GM21717 (cell line): Measurements from ENCODE around the gene KLHL29.

Experiments
- ATAC-seq: cut with Tn5 transposase; IDR thresholded peaks from one replicate; pipeline ENCODE4 v1.9.1; 2021; ENCODE audit warnings: mild to moderate bottlenecking, moderate library complexity; ENCODE audit not compliant: unreplicated experiment

KLHL29 gene

DNA sequence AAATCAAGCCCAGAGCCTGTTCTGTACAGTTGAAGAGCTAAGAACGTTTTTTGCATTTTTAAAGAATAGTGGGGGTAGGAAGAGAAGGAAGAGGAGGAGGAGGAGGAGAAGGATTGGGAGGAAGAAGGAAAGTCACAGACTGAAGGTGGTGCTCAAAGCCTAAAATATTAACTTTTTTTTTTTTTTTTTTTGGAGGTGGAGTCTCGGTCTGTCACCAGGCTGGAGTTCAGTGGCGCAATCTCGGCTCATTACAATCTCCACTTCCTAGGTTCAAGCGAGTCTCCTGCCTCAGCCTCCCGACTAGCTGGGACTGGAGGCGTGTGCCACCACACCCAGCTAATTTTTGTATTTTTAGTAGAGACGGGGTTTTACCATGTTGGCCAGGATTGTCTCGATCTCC, 18.3 kb upstream of the KLHL29 start:
- no peak for ATAC-seq

DNA sequence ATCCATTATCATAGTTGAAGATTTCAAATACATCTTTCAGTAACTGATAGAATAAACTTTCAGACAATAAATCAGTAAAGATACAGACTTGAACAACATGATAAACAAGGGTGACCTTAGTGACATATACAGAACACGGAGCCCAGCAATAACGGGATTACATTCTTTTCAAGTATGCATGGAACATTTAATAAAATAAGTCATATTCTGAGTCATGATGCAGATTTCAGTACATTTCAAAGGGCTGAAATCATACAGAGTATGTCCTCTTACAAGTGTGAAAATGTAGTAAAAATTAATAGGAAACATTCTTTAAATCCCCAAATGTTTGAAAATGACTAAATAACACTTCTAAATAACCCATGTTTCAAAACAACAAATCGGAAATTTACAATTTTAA, 17.2 kb upstream of the KLHL29 start:
- ATAC-seq: no peak

DNA sequence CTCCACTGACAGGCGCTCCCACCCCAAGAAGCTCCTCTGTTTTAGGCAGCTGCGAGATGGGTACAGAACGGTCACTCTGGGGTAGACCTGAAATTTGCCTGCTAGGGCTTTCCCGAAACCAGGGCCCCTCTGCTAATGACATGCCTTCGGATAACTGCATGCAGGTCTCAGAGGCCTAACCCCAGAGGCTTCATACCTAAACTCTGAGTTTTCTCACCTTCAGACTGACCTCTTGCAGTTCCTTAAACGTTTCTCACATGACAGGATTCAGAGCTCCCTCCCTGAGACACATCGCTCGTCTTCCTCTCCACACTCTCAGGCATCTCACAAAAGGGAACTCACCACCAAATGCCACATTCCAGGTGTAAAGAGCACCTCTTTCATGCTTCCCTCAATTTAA, 11.3 kb upstream of the KLHL29 start:
- no peak for ATAC-seq

DNA sequence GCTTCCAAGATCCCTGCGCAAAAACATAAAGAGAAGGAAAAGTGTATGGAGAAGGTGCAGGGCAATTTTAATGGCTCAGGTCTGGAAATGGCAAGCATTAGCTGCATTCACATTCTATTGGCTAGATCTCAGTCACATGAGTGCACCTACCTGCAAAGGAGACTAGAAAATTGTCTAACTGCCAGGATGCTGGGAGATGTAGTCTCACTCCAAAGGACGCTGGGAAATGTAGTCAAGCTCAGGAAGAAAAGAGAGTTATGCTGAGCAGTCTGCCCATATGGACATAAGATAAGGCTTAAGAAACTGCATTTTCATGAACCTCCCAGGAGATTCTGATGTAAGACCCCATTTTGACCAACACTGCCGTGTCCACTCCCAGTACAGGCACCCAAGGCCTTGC, 9.5 kb upstream of the KLHL29 start:
- no peak for ATAC-seq

DNA sequence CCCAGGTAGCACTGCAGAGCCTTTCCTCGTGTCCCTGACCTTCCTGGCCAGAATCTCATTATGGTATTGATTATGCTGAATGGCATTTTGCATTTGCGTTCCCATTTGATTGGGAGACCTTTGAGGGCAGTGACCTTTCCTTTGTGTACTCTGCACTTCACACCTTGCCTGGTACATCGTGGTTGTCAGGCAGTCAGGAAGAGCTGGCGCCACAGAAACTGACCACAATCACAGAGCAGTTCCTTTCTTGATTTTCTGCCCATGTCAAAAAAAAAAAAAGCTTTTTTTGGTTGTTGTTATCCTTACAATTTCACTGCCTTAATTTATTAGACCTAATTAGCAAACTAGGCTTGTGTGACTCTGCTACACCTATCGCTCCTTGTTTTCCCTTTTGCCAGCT, 8.9 kb upstream of the KLHL29 start:
- ATAC-seq: no peak

DNA sequence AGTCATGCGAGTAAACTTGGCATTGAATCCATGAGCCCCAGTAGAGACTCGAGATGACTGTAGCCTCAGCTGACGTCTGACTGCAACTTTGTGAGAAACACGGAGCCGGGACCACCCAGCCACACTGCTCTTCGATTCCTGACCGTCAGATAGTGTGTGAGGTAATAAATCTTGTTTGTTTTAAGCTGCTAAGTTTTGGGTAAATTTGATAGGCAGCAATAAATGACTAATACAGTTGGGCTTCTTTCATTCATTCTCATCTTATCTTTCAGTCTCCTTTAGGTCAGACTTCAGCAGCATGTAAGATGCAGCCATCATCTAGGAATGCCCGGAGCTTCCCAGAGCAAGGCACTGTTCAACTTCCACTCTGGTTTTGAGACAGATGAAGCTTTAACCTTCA, 8.0 kb upstream of the KLHL29 start:
- ATAC-seq: no peak

- no peak for ATAC-seq
Observed at GRCh38 chr2:23377771-23378170, 7.2 kb upstream of the KLHL29 start.

DNA sequence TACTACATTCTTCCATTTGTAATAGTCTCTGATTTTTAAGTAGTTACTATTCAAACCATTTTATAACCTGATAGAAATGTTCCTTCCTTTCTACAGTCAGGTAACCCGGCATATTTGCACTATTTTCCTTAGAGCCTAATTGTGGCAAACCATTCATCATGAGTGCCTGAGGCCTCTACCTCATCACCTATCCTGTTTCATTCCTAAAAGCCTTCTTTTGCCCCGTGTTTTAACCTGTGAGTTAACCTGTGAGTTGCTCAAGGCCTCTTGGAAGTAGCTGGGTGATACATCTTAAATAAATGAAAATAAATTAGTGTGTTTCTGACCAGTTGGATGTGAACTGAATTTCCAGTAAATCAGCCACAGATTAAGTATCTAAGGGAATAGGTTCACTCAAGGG, 6.5 kb upstream of the KLHL29 start:
- ATAC-seq: no peak

DNA sequence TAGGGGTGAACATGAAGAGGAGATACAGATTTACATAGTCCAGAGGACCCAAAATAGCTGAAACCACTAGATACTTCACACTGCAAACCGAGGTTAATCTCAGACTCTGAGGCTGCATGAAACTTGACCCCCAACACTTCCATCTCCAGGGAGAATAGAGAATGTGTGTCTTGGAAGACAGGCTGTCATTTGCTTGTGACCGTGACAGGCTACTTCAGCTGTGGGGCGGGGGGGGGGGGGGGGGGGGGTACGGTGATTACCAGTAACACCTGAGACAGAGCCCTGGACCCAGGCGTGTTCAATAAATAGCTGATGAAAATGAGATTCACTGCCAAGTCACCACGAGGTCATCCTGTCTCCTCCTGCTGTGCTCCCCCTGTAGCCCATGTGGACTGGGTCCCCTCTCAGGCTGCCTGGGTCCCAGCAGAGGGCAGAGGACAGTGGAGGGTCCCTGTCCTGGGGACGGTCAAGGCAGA, 5.7 kb upstream of the KLHL29 start:
- ATAC-seq: peak; percentile 64

DNA sequence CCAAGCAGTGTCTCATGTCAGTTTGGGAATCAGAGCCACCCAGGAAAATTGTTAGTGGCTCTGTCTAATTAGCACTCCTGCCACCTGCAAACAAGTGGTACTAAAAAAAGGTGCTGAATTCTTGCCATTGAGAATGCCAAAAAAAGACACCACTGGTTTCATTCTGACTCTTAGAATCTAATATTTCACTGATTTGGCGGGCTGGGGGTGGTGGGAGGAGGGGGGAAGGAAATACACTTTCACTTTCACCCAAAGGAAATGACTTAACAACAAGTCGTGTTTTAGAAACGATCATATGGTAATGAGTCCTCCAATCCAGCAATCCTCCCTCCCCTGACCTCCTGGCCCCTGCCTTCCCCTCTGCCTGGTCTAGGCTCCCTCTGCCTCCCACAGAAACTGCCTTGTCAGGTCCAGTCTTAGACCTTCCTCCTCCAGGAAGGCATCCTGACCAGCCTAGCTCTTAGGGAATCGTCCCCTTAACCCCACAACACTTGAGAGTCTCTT, 4.4 kb upstream of the KLHL29 start:
- ATAC-seq: peak; percentile 44

- no peak for ATAC-seq
Observed at GRCh38 chr2:23381084-23381483, 3.9 kb upstream of the KLHL29 start.

GRCh38 chr2:23381485-23381884, 3.5 kb upstream of the KLHL29 start:
- no peak for ATAC-seq

DNA sequence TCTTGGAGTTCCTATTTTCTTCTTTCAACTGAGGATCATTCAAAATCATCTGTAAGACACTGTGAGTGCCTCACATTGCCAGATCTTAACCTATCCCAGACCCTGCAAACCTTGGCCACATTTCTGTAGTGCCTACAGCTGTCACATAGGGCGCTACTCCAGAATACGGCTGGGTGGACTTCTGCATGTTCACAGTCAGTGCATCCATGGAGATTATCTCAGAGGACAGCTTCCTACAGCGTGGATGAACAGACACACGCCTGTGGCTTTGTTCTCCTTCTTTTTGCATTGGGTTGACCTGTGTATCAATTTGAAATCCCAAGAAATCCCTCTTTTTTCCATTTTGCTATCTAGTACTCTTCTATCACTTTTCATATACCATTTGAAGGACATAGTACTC, 1.9 kb upstream of the KLHL29 start:
- ATAC-seq: no peak

DNA sequence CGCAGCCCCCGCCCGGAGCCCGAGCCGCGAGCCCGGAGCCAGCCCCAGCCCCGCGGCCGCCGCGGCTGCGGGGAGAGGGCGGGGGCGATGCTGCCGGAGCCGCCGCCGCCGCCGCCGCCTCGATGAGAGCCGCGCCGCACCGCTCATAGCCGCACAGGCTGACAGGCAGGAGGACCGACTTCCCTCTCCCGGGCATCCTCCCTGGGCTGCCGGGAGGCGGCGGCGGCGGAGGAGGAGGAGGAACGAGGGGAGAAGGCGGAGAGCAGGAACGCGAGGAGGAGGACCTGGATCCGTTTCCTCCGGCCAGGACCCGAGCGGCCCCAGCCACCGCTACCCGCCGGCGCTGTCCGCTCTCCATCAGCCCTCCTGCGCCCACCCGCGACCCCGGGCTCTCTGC, 370 bp downstream of the KLHL29 start:
- peak; percentile 25 for ATAC-seq

DNA sequence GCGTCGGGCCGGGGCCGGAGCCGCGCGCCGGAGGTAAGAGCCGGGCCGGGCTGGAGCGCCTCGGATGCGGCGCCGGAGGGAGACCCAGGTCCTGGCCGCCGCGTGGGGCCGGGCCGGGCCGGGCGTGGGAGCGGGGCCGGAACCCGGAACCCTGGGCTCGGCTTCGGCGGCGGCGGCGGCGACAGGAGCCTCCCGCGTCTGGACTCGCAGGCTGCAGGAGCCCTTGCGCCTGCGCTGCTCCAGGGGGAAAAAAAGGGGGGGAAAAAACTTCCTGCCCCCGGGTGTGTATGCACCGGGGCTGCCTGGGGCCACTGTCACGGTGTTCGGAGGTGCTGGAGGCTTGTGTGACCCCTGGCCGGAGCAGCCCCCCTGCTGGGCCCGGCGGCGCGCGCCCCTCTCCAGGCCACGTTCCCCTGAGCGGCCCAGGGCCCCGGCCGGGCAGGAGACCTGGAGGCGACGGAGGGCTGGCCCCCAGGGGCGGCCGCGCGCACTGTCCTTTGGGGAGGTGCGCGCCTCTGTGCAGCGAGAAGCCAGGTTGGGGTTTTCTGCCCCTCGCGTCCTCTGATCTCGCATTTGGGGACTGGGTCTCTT, 864 bp downstream of the KLHL29 start:
- peak; percentile 27 for ATAC-seq

DNA sequence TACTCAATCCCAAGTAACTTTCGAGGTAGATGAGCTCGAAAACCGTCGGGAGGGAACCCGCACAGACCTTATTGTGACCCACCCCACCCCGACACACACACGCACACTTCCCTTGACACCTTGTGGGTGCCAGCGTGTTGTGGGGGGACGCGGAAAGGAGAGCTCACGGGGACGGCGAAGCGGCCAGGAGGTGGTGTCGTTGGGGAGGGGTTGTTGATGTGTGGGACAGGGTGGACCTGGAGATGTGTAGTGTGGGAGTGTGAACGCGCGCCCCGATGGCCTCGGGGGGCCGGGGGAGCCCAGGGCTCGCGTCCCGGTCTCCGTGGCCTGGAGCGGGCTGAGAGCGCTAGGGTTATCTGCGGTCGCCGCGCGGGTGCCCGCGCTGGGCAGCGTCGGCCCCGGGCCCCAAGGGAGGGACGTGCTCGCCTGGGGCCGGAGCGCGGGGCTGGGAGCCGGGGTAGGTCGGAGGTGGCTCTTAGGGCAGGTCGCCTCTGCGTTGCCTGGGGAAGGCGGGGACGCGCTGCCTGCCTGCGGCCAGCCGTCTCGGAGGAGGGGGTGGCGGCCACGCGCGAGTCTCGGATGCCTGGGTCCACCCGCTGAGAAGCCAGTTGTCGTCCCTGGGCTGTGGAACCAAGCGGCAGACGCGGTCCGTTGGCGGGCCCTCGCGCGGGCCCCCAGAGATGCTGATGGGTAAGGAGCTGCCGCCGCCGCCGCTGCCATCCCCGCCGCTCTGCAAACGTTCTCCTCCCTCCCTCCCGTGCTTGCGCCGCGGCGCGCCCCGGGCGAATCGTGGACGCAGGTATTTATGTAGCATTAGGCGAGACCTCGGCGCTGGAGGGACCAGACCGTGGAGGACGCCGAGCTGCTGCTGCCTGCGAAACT, 1.6 kb downstream of the KLHL29 start:
- no peak for ATAC-seq

DNA sequence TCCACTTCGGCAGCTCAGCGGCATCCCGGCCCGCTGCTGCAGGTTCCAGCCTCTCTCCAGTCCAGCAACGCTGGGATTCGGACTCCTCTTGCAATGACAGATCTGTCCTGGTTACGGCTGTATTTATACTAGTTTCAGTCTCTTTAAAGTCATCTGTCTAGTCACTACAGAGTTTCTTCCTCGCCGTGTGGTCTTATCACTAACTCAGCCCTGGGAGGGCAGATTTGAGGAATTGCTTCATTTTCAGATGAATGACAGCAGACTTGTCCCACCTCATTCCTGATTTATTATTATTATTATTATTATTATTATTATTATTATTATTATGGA, 2.2 kb downstream of the KLHL29 start:
- ATAC-seq: no peak

DNA sequence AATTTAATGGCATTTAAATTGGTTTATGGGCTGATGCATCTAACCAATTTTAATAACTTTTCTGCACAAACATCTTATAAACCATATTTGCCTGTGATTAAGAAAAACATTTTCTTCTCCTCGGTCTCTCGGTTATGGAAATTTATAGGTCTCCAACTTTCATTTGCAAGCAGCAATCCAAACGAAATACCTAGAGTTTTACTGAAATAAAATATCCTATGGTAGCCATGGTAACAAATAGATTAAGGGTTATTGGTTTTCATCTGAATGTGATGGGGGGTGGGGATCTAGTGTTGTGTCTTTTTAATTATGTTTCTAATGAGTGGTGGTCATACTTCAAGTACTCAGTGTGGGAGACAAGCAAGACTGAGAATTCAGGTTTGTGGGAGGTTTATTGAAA, 2.9 kb downstream of the KLHL29 start:
- ATAC-seq: no peak

- ATAC-seq: no peak
Observed at GRCh38 chr2:23388294-23388693, 3.3 kb downstream of the KLHL29 start.

GRCh38 chr2:23388756-23389514, 4.0 kb downstream of the KLHL29 start:
- ATAC-seq: no peak

DNA sequence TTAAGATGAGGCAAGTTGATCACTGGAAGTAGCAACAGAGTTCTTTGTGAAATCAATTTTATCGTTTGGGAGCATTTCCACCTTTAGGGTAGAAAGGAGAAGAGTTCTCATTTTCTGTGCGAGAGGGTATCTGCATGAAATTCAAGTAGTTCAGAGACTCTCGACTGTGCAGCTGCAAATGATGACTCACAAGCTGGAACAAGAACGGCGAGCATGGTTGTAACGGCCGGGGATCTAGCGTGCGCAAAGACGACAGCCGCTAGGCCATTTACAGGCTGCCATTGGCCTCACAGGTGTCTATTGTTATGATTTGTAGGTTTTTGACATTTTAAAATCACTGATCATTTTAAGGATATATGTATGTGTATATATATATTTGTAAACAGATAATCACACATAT, 5.2 kb downstream of the KLHL29 start:
- no peak for ATAC-seq
